ENCODE measurements around the gene AGA. TPM values are rescaled to one million over a fixed set of nuclear protein-coding genes. Genes with fewer than 3 reads are reported as not detected.

AGA gene
- total and polyA plus RNA-seq, 10 donors = 7.8 to 24.2 (median 17.4) TPM

- WGBS, 5 donors = 71 to 77% (median 73%) methylated on average over 6 of the region's 6 CpGs
- no peak overlapping the region for H3K4me3 ChIP-seq
- intact Hi-C loops (cut with DNase I; ENCODE audit: low total_unique reads) = no loop called here
- H3K9me3 ChIP-seq = no peaks in the 10 kb centered on the region
- TF ChIP-seq POLR2A (IDR thresholded peaks at IDR 0.05) = no peak
- TF ChIP-seq POLR2AphosphoS5 (IDR thresholded peaks at IDR 0.05) = no peak
- no peak for TF ChIP-seq CTCF (IDR thresholded peaks at IDR 0.05 in 8 of 11, conservative IDR thresholded peaks at IDR 0.05 in 3 of 11)
- no peaks in the 10 kb centered on the region for H3K36me3 ChIP-seq
- no peak overlapping the region for H3K27ac ChIP-seq
- H3K27me3 ChIP-seq (replicated peaks in 1 of 7) = peaks cover 0 to 7% (median 0%) of the 10 kb centered on the region in 7 donors
- no peak for DNase-seq
- H3K4me1 ChIP-seq = no peaks in the 10 kb centered on the region
Observed at GRCh38 chr4:177391953-177392352, 50.3 kb downstream of the AGA start.

- intact Hi-C loops (cut with DNase I; ENCODE audit: low total_unique reads) = no loop called here
- peaks cover 0 to 7% (median 0%) of the 10 kb centered on the region in 7 donors for H3K27me3 ChIP-seq (replicated peaks in 1 of 7)
- TF ChIP-seq CTCF (IDR thresholded peaks at IDR 0.05 in 8 of 11, conservative IDR thresholded peaks at IDR 0.05 in 3 of 11) (no peak), POLR2A (IDR thresholded peaks at IDR 0.05) (no peak), POLR2AphosphoS5 (IDR thresholded peaks at IDR 0.05) (no peak)
- no peak overlapping the region for H3K4me3 ChIP-seq
- no peaks in the 10 kb centered on the region for H3K36me3 ChIP-seq
- H3K4me1 ChIP-seq = no peaks in the 10 kb centered on the region
- H3K9me3 ChIP-seq = no peaks in the 10 kb centered on the region
- 63 to 80% (median 71%) methylated on average over 3 of the region's 3 CpGs for WGBS, 5 donors
- H3K27ac ChIP-seq = no peak overlapping the region
- DNase-seq = no peak
Observed at GRCh38 chr4:177391287-177391686, 51.0 kb downstream of the AGA start.

GRCh38 chr4:177386278-177386815 lies 55.9 kb downstream of the AGA start:
- DNase-seq = no peak
- no peaks in the 10 kb centered on the region for H3K4me1 ChIP-seq
- TF ChIP-seq POLR2AphosphoS5 (IDR thresholded peaks at IDR 0.05) (no peak), POLR2A (IDR thresholded peaks at IDR 0.05) (no peak), CTCF (IDR thresholded peaks at IDR 0.05 in 8 of 11, conservative IDR thresholded peaks at IDR 0.05 in 3 of 11) (no peak)
- H3K36me3 ChIP-seq = no peaks in the 10 kb centered on the region
- no peak overlapping the region for H3K27ac ChIP-seq
- 56 to 71% (median 67%) methylated on average over 5 of the region's 5 CpGs for WGBS, 5 donors
- H3K4me3 ChIP-seq = no peak overlapping the region
- H3K9me3 ChIP-seq = no peaks in the 10 kb centered on the region
- H3K27me3 ChIP-seq (replicated peaks in 1 of 7) = no peaks in the 10 kb centered on the region
- intact Hi-C loops (cut with DNase I; ENCODE audit: low total_unique reads) = no loop called here

- Histone ChIP-seq H3K4me1 (no peaks in the 10 kb centered on the region), H3K27ac (no peak overlapping the region), H3K9me3 (no peaks in the 10 kb centered on the region), H3K27me3 (replicated peaks in 1 of 7) (no peaks in the 10 kb centered on the region), H3K4me3 (no peak overlapping the region), H3K36me3 (no peaks in the 10 kb centered on the region)
- no peak for DNase-seq
- TF ChIP-seq POLR2A (IDR thresholded peaks at IDR 0.05) (no peak), CTCF (IDR thresholded peaks at IDR 0.05 in 8 of 11, conservative IDR thresholded peaks at IDR 0.05 in 3 of 11) (no peak), POLR2AphosphoS5 (IDR thresholded peaks at IDR 0.05) (no peak)
- intact Hi-C loops (cut with DNase I; ENCODE audit: low total_unique reads) = no loop called here
- WGBS, 5 donors = 54 to 66% (median 64%) methylated on average over 2 of the region's 2 CpGs
Observed at GRCh38 chr4:177385576-177386277, 56.5 kb downstream of the AGA start.
